Choroid plexus epithelial cell (primary cell): ENCODE results near the gene BPIFB2.

ENCODE experiments used
- DNase-seq: peaks from one replicate; pipeline ENCODE4 v3.0.0-alpha.2; 2010; ENCODE audit warnings: low read depth
- H3K4me3 ChIP-seq: 2 replicates; pipeline ENCODE4 v1.5.1; 2011; ENCODE audit warnings: low read depth, mild to moderate bottlenecking, control low read depth, low read length, moderate library complexity
- CTCF ChIP-seq: conservative IDR thresholded peaks from 2 replicates; pipeline ENCODE4 v1.5.1; 2011; ENCODE audit warnings: low read depth, mild to moderate bottlenecking, control low read depth, inconsistent platforms, low read length, moderate library complexity

Gene BPIFB2

GRCh38 chr20:32983459-32984112, 23.9 kb upstream of the BPIFB2 start:
- no peak for TF ChIP-seq CTCF
- no peak for DNase-seq
- no peak overlapping the region for H3K4me3 ChIP-seq

- no peak for TF ChIP-seq CTCF
Observed at GRCh38 chr20:32984196-32984595, 23.3 kb upstream of the BPIFB2 start.

DNA sequence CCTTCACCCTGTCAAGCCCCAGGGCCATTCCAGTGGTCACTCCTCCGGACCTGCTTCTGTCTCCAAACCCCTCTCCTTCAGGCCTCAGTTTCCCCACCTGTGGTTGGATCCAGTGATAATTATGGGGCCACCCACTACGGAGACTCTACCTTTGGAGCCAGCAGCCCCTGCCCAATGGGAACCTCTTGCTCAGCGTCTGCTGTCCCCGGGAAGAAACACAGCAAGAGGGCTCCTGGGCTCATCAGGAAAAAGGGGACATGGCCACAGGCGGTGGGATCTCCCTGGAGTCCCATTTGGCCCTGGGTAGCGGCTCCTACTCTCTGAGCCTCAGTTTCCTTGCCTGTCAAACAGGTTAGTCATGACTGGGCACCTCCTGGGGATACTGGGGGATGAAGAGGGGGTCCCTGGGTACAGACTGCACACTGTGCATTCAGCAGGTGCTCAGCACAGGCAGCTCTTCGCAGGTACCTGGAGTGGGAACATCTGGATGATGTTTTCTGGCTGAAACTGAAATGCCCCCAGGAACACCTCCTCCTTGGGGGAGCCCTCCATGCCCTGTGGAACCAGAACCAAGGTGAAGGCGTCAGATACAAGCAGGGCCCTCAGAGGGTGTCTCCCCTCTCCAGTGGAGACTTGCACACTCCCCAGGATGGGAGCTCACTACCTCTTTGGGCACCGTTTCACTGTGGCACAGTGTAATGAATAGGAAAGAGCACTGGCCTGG, 22.7 kb upstream of the BPIFB2 start:
- no peak overlapping the region for H3K4me3 ChIP-seq
- TF ChIP-seq CTCF = no peak
- DNase-seq = no peak

More at GRCh38 chr20:32984196-32984595, 23.3 kb upstream of the BPIFB2 start:
- no peak overlapping the region for H3K4me3 ChIP-seq
- no peak for DNase-seq

- H3K4me3 ChIP-seq = no peak overlapping the region
- no peak for DNase-seq
- no peak for TF ChIP-seq CTCF
Observed at GRCh38 chr20:32985596-32985995, 21.9 kb upstream of the BPIFB2 start.

- no peak for DNase-seq
- TF ChIP-seq CTCF = no peak
- H3K4me3 ChIP-seq = no peak overlapping the region
Observed at GRCh38 chr20:32986331-32986966, 21.1 kb upstream of the BPIFB2 start.

GRCh38 chr20:32987044-32987825, 20.3 kb upstream of the BPIFB2 start:
- DNase-seq = no peak
- no peak for TF ChIP-seq CTCF

More at GRCh38 chr20:32987044-32987825, 20.3 kb upstream of the BPIFB2 start:
- no peak overlapping the region for H3K4me3 ChIP-seq
